Cardiac fibroblast (primary cell): ENCODE results near the gene TRAIP.
"Not testable (repeated sequence)": the region's sequence is repeated elsewhere in the genome, so short reads cannot be mapped to it uniquely, and the experiment has no call there.

Source experiments
- DNase-seq, 2 donors: peaks; one replicate each; pipeline versions ENCODE4 v3.0.0 to v3.0.0-alpha.2; 2010; ENCODE audit warnings: low read depth in 2 of 2
- H3K4me3 ChIP-seq, 2 donors: replicated peaks in 1 of 2; 1 replicate in 1 of 2; 2 replicates in 1 of 2; pipeline ENCODE4 v1.5.1; 2011; ENCODE audit warnings: low read depth in 2 of 2, low read length in 2 of 2, mild to moderate bottlenecking in 2 of 2, moderate library complexity in 1 of 2
- TF ChIP-seq, protein P1 (sequence below): IDR thresholded peaks from one replicate; pipeline ENCODE4 v1.5.1; 2011; ENCODE audit warnings: low read depth, mild to moderate bottlenecking, low read length, inconsistent platforms

TRAIP gene, protein sequence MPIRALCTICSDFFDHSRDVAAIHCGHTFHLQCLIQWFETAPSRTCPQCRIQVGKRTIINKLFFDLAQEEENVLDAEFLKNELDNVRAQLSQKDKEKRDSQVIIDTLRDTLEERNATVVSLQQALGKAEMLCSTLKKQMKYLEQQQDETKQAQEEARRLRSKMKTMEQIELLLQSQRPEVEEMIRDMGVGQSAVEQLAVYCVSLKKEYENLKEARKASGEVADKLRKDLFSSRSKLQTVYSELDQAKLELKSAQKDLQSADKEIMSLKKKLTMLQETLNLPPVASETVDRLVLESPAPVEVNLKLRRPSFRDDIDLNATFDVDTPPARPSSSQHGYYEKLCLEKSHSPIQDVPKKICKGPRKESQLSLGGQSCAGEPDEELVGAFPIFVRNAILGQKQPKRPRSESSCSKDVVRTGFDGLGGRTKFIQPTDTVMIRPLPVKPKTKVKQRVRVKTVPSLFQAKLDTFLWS

DNA sequence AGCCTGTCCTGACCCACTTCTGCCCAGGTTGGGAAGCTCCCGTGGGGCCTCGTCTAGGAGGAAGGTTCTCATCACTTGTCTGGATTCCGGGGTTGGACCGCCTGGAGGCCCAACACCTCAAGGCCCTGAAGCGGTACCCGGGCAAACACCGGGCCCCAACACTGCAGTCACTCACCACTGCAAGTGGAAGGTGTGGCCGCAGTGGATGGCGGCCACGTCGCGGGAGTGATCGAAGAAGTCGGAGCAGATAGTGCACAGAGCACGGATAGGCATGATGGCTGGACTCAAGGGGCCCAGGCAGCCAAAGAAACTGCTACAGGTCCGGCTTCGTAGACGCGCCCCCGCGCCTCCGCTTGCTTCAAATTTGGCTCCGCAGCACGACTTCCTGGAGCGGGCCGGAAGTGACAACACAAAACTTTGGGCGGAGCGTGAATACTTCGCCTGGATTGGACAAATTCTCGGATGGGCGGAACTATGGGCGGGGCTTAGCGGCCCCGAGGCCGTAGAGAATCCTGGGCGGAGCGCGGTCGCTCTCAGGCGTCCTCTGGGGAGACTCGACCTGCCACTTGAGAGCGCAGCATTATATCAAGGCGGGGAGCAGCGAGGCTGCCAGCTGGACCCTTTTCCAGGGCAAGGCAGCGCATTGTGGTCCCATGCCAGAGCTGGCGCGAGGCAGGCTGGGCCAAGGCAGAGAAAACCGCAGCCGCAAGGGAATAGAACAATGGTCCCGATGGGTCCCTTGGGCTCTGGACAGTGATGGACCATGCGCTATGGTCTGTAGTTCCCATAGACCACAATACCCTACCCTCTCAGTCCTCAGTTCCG is at the start of gene TRAIP:
TSS of gene TRAIP (minus strand) at position 384 of the 825 bp plus-strand sequence. CDS start at position 273, 111 bp downstream.
- peak; percentile 92 to 94 for DNase-seq
- TF ChIP-seq, protein P1, sequence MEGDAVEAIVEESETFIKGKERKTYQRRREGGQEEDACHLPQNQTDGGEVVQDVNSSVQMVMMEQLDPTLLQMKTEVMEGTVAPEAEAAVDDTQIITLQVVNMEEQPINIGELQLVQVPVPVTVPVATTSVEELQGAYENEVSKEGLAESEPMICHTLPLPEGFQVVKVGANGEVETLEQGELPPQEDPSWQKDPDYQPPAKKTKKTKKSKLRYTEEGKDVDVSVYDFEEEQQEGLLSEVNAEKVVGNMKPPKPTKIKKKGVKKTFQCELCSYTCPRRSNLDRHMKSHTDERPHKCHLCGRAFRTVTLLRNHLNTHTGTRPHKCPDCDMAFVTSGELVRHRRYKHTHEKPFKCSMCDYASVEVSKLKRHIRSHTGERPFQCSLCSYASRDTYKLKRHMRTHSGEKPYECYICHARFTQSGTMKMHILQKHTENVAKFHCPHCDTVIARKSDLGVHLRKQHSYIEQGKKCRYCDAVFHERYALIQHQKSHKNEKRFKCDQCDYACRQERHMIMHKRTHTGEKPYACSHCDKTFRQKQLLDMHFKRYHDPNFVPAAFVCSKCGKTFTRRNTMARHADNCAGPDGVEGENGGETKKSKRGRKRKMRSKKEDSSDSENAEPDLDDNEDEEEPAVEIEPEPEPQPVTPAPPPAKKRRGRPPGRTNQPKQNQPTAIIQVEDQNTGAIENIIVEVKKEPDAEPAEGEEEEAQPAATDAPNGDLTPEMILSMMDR: no peak
- H3K4me3 ChIP-seq: peak within 1 kb of the TSS; percentile 70 to 82

DNA sequence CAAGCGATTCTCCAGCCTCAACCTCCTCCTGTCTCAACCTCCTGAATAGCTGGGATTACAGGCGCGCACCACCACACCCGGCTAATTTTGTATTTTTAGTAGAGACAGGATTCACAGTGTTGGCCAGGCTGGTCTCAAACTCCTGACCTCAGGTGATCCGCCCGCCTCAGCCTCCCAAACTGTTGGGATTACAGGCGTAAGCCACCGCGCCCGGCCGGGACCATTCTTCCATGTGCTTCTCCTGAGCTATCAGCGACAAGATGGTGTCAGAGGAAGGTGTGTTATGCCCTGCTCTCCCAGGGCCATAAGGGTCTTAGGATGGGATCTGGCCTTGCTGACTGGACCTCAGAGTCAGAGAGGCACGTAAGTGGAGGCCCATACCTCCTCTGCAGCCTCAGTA is 48.1 kb upstream of the TRAIP start:
- not testable (repeated sequence) for DNase-seq, H3K4me3 ChIP-seq

DNA sequence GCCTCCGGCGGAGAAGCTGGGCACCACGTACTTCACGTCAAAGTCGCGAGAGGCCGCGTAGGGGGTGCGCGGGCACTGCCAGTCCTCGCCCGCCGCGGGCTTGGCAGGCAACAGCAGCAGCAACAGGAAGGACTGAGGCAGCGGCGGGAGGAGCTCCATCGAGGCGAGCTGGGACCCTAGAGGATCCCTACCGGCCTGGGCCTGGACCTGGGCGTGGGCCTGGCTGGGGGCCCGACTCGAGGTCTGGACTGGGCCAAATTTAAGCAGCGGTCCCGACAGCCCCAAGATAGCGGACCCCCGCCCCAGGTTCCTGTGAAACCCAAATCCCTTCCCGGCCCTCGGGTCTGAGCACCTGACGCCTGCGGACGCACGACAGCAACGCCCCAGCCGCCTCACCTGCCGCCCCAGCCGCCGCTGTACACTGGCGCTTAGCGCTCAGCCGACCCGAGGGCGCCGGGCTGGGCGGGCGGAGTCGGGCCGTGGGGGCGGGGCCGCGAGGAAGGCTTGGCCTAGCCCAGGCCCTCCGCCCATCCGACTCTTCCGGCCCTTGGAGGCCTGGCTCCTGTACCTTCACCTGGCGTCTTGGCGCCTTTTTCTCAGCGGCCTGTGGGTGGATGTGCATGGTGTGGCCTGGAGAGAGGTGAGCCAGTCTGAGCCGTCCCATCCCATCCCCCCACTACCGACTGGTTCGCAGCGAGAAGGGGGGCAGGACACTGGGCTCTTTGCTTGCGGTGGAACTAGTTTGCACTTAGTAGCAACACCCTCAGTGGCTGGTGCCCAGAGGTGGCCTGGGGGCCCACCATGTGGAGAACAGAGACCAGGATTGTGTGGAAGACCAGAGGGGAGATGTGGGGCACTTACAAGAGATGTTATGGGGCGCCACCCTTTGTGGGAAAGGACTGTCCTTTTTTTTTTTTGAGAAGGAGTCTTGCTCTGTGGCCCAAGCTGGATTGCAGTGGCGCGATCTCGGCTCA is 47.4 kb upstream of the TRAIP start, which contains the start of gene MST1R:
TSS of gene MST1R (minus strand) at position 423 of the 974 bp plus-strand sequence. CDS start at position 159, 264 bp downstream.
- H3K4me3 ChIP-seq: peak within 1 kb of the TSS in 1 of 2 donors; percentile 32
- DNase-seq: peak; percentile 11 to 30
- TF ChIP-seq, protein P1: no peak

DNA sequence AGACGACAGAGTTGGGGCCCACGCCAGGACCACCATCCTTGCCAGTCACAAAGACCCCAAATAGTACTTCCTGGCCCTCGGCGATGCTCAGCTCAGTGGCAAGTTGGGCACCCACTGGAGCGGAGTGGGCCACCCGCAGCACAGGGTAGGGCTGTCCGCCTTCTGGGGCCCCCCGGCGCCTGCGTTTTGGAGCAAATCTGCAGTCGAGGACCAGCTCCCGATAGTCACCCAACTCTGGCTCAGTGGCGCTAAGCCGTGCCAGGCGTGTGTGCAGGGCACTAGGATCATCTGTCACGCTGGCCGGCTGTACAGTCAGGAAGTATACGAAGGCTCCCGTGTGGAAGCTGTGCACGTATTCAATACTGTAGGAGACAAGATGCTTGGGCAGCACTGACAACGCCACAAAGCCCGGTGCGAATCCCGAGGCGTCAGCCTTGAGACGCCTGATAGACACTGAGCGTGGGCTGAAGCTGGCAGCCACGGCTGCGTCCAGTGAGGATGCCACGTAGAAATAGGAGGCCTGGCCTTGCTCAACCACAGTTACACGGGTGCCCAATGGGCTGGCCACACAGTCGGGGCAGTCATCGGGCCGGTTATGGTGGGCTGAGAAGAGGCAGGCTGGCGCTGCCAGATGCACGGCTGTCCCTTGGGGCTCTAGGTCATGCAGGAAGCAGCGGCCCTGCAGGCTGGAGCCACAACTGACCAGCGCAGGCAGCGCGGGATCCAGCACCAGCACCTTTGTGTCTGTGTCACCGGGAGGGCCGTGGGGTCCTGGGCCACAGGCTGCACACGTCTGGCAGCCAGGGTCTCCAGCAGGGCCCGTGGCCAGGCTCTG is 46.4 kb upstream of the TRAIP start:
- H3K4me3 ChIP-seq: no peak overlapping the region
- TF ChIP-seq, protein P1: no peak
- no peak for DNase-seq

DNA sequence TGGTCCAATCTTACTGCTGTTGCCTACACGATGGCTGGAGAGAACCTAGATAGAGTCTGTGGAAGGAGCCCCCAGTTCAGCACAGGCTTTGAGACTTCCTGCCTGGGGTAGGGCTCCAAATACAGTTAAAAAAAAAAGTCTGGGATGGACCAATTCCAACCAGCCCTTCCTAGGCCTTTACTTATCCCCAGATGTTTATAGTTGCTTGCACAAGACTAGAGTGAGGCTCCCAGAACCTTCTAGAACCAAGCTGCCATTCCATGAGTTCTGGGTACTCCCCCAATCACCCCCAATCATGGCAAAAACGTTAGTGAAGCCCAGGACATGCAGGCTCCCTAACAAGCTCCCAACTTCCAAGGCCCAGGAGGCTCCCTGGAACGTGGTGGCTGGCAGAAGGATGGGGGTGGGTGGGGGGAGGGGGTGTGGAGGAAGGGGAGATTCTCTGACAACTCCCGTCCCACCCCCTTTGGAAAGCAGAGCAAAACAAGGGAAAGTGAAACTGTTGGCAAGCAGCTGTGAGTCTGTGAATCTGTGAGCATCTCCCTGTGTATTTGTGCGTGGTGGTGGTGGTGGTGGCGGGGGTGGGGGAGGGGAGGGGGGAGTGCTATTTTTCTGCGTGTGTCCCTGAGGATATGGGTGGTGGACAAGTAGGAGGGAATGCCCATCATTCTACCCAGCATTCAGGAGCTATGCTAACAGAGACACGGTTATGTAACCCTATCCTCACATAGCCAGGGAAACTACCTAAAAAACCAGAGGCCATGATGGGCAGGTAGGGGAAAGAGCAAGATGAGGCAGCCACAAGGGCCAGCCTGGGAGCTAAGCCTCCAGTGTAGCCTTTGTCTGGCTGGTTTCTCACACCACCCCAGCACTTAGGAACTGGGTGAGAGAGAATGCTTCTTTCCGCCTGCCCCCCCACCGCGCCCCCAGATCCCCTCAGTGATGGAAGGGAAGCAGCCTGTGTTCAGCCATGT is 45.3 kb upstream of the TRAIP start:
- DNase-seq: no peak
- TF ChIP-seq, protein P1: no peak
- H3K4me3 ChIP-seq: no peak overlapping the region
